ENCODE measurements around the gene PLEKHH1.

GRCh38 chr14:67514650-67515385 is 18.3 kb upstream of the PLEKHH1 start:
- TF ChIP-seq, protein P1, sequence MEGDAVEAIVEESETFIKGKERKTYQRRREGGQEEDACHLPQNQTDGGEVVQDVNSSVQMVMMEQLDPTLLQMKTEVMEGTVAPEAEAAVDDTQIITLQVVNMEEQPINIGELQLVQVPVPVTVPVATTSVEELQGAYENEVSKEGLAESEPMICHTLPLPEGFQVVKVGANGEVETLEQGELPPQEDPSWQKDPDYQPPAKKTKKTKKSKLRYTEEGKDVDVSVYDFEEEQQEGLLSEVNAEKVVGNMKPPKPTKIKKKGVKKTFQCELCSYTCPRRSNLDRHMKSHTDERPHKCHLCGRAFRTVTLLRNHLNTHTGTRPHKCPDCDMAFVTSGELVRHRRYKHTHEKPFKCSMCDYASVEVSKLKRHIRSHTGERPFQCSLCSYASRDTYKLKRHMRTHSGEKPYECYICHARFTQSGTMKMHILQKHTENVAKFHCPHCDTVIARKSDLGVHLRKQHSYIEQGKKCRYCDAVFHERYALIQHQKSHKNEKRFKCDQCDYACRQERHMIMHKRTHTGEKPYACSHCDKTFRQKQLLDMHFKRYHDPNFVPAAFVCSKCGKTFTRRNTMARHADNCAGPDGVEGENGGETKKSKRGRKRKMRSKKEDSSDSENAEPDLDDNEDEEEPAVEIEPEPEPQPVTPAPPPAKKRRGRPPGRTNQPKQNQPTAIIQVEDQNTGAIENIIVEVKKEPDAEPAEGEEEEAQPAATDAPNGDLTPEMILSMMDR (conservative IDR thresholded peaks at IDR 0.05; ENCODE audit: low read depth in 2 of 2): no peak
- TF ChIP-seq POLR2AphosphoS5 (IDR thresholded peaks at IDR 0.05; ENCODE audit: low read depth) (no peak), ZNF462 (CRISPR knock-in tag; IDR thresholded peaks at IDR 0.05) (no peak), EZH2 (IDR thresholded peaks at IDR 0.05; ENCODE audit: low read depth, unreplicated experiment) (no peak), CREB1 (CRISPR knock-in tag; IDR thresholded peaks at IDR 0.05; ENCODE audit: low read depth) (no peak), JUNB (IDR thresholded peaks at IDR 0.05; ENCODE audit: unreplicated experiment) (no peak), ETS1 (IDR thresholded peaks at IDR 0.05) (no peak), ZNF114 (CRISPR knock-in tag; IDR thresholded peaks at IDR 0.05) (no peak), EZH2phosphoT487 (IDR thresholded peaks at IDR 0.05; ENCODE audit: unreplicated experiment) (no peak), NANOG (IDR thresholded peaks at IDR 0.05; ENCODE audit: borderline replicate concordance) (no peak), STAT1 (IDR thresholded peaks at IDR 0.05; ENCODE audit: unreplicated experiment) (no peak)
- TF ChIP-seq, protein P2, sequence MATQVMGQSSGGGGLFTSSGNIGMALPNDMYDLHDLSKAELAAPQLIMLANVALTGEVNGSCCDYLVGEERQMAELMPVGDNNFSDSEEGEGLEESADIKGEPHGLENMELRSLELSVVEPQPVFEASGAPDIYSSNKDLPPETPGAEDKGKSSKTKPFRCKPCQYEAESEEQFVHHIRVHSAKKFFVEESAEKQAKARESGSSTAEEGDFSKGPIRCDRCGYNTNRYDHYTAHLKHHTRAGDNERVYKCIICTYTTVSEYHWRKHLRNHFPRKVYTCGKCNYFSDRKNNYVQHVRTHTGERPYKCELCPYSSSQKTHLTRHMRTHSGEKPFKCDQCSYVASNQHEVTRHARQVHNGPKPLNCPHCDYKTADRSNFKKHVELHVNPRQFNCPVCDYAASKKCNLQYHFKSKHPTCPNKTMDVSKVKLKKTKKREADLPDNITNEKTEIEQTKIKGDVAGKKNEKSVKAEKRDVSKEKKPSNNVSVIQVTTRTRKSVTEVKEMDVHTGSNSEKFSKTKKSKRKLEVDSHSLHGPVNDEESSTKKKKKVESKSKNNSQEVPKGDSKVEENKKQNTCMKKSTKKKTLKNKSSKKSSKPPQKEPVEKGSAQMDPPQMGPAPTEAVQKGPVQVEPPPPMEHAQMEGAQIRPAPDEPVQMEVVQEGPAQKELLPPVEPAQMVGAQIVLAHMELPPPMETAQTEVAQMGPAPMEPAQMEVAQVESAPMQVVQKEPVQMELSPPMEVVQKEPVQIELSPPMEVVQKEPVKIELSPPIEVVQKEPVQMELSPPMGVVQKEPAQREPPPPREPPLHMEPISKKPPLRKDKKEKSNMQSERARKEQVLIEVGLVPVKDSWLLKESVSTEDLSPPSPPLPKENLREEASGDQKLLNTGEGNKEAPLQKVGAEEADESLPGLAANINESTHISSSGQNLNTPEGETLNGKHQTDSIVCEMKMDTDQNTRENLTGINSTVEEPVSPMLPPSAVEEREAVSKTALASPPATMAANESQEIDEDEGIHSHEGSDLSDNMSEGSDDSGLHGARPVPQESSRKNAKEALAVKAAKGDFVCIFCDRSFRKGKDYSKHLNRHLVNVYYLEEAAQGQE (IDR thresholded peaks at IDR 0.05; ENCODE audit: unreplicated experiment): no peak

Data from GM23338 (cell line).